Embryonic facial prominence (tissue), 1 donor: Measurements from ENCODE around the gene RSF1.
"Not testable (repeated sequence)": the region's sequence is repeated elsewhere in the genome, so short reads cannot be mapped to it uniquely, and the experiment has no call there.

Experiments used
- DNase-seq: peaks from one replicate; pipeline ENCODE4 v3.0.0-alpha.2; 2016; ENCODE audit errors: extremely low spot score

The RSF1 gene, protein sequence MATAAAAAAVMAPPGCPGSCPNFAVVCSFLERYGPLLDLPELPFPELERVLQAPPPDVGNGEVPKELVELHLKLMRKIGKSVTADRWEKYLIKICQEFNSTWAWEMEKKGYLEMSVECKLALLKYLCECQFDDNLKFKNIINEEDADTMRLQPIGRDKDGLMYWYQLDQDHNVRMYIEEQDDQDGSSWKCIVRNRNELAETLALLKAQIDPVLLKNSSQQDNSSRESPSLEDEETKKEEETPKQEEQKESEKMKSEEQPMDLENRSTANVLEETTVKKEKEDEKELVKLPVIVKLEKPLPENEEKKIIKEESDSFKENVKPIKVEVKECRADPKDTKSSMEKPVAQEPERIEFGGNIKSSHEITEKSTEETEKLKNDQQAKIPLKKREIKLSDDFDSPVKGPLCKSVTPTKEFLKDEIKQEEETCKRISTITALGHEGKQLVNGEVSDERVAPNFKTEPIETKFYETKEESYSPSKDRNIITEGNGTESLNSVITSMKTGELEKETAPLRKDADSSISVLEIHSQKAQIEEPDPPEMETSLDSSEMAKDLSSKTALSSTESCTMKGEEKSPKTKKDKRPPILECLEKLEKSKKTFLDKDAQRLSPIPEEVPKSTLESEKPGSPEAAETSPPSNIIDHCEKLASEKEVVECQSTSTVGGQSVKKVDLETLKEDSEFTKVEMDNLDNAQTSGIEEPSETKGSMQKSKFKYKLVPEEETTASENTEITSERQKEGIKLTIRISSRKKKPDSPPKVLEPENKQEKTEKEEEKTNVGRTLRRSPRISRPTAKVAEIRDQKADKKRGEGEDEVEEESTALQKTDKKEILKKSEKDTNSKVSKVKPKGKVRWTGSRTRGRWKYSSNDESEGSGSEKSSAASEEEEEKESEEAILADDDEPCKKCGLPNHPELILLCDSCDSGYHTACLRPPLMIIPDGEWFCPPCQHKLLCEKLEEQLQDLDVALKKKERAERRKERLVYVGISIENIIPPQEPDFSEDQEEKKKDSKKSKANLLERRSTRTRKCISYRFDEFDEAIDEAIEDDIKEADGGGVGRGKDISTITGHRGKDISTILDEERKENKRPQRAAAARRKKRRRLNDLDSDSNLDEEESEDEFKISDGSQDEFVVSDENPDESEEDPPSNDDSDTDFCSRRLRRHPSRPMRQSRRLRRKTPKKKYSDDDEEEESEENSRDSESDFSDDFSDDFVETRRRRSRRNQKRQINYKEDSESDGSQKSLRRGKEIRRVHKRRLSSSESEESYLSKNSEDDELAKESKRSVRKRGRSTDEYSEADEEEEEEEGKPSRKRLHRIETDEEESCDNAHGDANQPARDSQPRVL (N-terminal part only)

DNA sequence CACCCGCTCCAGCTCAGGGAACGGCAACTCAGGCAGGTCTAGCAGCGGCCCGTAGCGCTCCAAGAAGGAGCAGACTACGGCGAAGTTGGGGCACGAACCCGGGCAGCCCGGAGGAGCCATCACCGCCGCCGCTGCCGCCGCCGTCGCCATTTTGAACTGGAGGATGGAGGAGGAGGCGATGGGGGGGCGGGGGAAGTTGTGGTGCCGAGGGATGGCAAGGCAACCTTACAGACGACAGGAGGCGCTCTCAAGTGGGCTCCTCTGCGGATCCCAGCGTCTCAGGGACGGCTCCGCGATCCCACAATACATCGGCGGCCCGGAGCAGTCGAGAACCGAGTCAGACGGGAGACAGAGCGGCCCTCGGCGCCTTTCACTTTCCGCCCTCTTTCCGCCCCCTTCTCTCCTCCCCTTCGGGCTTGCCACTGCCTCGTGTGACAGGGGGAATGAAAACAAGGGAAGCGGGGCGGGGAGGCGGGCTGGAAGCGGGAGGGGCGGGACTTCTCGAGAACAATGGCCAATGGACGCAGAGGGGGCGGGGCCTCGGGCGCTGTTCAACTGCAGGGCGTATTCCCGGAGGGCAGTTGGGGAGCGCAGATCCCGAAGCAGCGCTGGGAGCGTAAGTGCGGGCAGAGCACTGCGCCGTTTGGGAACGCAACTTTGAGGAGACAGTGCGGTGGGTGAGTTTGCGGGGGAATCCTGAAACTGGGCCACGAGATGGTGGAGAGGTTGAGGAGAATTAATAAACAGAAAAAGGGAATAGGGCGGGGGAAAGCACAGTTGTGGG lies at the start of gene RSF1, which contains the start of gene AAMDC:
Gene RSF1, minus strand, starts transcription at position 158 of the 784 bp plus-strand sequence. Its CDS starts 8 bp downstream, at position 150.
Gene AAMDC, plus strand, starts transcription at position 580 of the 784 bp plus-strand sequence. CDS start 21,353 bp downstream, outside the sequence.
- peak; percentile 99 for DNase-seq

DNA sequence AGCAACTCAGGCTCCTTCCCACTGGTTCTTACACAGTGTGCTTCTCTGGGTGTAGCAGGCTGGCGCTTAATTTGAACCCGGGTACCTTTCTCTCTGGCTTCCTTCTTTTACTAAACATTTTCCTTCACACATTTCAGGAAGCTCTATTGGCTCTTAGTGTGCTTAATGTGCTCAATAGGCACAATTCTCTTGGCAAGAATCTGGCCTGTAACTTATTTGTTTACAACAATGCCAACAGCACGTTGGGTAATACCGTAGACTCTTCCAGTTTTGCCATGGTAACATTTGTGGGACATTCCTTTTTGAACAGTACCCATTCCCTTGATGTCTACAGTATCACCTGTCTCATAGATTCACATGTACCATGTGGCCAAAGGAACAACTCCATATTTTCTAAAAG lies 48.2 kb upstream of the RSF1 start:
- DNase-seq, result no peak

DNA sequence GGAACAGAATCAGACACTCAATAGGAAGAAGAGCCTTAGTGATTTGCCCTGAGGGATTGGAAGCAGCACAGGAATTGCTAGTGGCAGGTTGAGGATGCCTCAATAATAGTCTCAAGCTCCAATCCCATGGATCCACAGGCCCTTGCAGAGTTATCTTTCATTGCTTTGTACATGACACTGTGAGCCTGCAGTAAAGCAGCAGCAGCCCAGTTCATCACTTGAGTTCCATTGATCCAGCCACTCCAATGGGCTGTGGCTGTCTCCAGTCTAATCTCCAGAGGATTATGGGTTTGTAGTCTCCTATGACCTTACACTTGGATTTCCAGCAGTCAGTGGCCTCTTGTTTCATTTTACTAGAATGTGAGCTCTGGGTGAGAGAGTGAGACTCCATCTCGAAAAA lies 45.8 kb upstream of the RSF1 start:
- DNase-seq, result no peak

DNA sequence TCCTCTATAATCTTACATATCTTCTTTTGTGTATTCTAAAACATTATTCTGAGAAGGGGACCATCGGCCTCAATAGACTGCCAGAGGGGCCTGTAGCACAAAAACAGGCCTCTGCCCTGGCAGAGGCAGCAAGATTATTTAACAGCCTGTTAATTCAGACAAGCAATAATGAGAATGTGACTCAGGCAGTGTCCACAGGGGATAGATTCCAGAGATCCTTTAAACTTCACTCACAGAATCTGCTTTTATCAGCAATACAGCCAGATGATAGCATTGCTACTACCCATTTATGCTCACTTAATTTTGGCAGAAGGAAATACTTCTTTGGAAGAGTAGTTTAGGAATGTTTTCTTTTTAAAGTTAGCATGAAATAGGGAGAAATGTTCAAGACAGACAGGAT lies 45.3 kb upstream of the RSF1 start:
- no peak for DNase-seq

DNA sequence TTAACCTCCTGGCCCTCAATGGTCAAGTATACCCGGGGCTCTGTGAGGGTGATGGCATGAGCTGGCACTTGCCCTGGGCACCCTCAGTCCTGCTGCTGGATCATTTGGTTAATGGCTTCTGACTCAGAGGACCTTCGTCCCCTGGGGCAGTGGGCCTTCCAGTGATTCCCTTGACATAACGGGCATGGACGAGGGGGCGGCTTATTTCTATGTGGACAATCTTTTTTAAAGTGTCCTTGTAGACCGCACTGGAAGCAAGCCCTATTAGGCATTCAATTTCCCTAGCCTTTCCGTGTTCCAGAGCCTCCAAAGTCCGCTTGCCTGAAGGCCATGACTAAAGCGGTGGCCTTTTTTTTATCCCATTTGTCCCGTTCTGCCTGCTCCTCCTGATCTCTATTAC lies 40.9 kb upstream of the RSF1 start:
- not testable (repeated sequence) for DNase-seq

DNA sequence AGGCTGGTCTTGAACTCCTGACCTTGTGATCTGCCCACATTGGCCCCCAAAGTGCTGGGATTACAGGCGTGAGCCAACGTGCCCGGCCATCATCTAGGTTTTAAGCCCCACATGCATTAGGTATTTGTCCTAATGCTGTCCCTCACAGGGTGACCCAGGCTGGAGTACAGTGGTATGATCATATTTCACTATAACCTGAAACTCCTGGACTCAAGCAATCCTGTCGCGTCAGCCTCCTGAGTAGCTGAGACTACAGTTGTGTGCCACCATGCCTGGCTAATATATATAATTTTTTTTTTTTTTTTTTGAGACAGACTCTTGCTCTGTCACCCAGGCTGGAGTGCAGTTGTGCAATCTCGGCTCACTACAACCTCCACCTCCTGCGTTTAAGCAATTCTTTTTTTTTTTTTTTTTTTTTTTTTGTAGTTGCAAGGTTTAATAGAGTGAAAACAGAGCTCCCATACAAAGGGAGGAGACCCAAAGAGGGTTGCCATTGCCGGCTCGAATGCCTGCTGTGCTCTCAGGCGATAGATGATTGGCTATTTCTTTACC lies 37.5 kb upstream of the RSF1 start:
- DNase-seq, result not testable (repeated sequence)

DNA sequence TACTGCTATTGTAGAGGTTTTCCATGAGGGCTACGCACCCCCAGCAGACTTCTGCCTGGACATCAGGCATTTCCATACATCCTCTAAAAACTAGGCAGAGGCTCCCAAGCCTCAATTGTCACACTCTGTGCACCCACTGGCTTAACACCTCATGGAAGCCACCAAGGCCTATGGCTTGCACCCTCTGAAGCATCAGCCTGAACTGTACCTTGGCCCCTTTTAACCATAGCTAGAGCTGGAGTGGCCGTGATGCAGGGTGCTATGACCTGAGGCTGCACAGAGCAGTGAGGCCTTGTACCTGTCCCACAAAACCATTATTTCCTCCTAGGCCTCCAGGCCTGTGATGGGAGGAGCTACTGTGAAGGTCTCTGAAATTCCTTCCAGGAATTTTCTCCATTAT lies 34.3 kb upstream of the RSF1 start:
- DNase-seq, result no peak

DNA sequence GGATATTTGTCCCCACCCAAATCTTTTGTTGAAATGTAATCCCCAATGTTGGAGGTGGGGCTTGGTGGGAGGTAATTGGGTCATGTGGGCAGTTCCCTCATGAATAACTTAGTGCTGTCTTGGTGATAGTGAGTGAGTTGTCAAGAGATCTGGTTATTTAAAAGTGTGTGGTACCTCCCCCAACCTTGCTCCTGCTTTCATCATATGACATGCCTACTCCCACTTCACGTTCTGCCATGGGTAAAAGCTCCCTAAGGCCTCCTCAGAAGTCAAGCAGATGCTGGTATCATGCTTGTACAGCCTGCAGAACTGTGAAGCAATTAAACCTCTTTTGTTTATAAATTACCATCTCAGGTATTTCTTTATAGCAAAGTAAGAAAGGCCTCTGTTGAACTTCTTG lies 31.0 kb upstream of the RSF1 start:
- no peak for DNase-seq

DNA sequence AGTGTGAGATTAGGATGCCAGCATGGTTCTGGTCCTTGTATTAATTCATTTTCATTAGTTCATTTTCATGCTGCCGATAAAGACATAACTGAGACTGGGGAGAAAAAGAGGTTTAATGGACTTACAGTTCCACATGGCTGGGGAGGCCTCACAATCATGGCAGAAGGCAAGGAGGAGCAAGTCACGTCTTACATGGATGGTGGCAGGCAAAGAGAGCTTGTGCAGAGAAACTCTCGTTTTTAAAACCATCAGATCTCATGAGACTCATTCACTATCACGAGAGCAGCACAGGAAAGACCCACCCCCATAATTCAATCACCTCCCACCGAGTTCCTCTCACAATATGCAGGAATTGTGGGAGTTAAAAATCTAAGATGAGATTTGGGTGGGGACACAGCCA lies 23.2 kb upstream of the RSF1 start:
- DNase-seq, result not testable (repeated sequence)

DNA sequence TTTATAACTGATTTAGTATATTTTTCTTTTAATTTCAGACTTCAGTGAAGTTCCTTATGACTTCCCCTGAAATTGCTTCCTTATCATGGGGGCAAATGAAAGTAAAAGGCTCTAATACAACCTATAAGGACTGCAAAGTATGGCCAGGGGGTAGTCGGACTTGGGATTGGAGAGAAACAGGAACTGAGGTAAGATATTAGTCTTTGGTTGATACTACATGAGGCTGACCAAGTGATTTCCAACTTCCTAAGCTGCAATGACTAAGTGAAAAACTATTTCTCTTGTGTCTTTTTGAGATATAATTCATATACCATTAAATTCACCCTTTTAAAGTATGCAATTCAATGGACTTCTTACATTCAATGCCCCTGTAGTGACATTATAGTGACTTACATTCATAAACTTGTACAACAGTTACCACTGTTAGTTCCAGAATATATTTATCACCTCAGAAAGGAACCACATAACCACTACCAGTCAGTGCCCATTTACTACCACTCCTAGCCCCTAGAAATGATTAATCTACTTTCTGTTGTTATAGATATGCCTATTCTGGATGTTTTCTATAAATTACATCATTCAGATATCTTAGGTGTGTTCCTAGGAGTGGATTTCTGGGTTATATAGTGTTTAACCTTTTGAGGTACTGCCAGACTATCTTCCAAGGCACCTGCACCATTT lies 22.1 kb upstream of the RSF1 start:
- no peak for DNase-seq

DNA sequence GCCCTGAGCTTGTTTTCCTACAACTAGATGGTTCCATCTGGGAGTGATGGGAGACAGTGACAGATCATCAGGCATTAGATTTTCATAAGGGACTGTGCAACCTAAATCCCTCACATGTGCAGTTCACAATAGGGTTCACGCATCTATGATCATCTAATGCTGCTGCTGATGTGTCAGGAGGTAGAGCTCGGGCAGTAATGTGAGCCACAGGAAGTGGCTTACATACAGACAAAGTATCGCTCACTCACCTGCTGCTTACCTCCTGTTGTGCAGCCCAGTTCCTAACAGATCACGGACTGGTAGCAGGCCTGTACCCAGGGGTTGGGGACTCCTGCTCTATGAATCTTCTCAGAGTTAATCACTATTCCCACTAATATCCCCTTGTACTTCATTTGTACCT lies 12.8 kb upstream of the RSF1 start:
- no peak for DNase-seq

DNA sequence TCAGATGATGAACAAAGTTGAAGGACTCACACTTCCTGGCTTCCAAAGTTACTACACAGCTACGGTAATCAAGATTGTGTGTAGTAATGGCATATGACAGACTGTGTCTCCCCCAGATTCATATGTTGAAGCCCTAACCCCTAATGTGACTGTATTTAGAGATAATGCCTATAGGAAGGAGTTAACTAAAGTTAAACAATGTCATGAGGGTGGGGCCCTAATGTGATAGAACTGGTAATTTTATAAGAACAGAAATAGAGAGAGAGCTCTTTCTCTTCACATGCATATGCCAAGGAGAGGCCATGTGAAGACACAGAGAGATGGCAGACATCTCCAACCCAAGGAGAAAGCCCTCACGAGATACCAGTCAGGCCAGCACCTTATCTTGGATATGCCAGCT lies 8.4 kb upstream of the RSF1 start:
- no peak for DNase-seq

DNA sequence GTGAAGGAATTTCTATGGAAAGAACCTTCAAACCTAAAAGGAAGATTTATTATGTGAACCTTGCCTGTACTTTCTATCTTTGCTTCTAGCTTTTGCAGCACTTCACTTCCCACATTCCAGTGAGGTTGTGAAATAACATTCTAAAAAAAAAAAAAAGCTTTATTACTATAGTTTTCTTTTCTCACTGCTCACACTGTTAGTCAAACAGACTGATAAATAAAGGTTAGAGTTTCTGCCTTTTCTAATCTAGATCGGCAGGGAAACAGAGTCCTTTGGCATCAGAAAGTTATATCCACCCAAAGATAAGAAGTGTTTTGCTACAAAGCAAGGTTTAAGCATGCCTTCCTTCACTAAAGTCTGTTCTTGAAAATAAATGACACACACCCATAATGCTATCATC lies 3.3 kb upstream of the RSF1 start:
- DNase-seq, result no peak

DNA sequence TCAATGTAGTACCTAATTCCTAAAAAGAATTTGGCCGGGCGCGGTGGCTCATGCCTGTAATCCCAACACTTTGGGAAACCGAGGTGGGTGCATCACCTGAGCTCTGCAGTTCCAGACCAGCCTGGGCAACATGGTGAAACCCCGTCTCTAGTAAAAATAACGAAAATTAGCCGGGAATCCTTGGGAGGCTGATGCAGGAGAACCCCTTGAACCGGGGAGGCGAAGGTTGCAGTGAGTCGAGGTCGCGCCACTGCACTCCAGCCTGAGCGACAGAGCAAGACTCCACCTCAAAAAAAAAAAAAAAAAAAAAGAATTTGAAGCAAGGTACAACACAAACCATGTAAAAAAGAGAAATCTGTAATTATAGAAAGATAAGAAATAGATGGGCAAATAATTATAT lies 1.6 kb upstream of the RSF1 start:
- not testable (repeated sequence) for DNase-seq

DNA sequence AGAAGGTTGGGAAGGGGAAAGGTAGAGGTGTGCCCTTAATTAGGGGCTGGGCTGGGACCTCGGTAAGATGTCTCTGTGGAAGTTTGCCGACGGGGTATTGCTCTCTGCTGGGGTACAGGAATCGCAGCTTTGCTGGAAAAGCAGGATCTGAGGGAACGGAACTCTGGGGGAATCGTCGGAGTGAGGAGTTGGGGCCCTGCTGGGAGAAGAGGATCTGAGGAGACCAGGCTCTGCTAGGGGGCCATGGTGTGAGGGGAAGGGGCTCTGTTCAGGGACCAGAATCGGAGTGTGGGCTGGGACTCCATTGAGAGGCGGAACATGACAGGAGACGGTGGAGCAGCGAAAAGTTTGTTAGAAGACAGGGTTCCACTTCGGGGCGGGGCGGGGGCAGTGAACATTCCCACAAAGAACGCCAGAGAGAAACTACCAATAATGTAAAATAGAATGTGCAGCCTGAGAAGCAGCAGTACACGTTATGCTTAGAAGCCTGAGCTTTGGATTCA lies 878 bp upstream of the RSF1 start:
- peak; percentile 11 for DNase-seq

DNA sequence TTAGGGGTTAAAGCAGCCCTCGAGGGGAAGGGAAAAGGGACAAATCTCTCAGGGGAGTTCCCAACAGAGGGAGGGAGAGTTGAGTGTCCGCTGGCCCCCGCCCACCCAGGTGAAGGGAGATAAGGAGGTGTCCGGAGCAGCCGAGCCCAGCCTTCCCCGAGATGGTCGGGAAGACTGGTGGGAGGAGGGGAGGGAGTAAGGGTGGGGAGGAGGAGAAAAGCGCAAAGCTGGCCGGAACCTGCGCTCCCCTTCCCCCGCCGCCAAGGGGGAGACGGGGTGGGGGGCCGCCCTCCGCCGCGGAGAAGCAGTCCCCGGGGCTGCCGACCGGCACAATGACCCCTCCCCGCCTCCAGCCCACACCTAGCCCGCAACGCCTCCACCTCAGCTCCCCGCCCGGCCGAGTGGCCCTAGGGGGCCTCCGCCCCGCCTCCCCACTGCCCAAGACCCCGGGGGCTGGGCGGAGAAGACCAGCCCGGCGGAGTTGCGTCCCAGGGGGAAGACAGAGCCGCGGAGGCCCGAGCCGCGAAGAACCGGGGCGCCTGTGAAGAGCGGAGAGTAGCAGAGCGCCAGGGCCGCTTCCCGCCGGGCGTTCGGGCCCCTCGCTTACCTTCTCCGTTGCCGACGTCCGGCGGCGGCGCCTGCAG lies 479 bp downstream of the RSF1 start:
- peak; percentile 45 for DNase-seq

DNA sequence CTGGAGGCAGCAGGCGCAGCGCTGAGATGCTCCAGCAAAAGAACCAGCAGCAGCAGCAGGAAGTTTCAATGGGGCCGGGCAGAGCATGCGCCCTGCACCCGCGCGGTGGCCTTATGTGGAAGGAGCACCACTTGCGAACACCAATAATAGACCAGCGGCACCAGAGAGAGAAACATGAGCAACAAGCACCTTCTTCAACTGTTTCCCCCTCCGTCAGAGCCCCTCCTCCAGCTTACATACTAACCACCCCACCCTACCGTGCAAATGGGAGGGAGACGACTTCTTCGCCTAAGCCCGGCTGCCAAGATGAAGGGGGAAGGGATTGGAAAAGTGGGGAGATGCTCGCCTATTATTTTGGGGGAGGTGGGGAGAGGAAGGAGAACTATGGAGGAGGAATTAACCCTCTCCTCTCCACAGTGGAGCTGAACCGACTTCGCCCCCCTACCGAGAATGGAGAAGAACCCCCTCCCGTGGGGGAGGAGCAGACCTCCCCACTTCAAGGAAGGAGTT lies 1.1 kb downstream of the RSF1 start:
- DNase-seq, result peak; percentile 75

DNA sequence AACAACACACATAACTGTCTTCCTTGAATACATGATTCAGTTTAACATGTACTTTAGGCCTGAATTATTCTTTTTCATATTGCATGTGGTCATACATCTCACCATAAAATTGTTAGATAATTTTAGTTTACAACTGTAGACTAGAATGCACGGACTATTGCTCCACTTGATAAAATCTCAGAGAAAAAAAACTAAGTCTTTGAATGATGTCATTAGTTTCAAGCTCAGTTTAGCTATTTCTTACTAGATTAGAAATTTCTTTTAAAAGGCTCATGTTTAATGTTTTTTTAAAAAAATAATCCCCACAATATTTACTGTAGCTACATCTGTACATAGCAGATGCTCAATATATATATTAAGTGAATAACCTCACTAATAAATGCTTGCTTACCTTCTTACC lies 5.1 kb downstream of the RSF1 start:
- DNase-seq, result no peak

DNA sequence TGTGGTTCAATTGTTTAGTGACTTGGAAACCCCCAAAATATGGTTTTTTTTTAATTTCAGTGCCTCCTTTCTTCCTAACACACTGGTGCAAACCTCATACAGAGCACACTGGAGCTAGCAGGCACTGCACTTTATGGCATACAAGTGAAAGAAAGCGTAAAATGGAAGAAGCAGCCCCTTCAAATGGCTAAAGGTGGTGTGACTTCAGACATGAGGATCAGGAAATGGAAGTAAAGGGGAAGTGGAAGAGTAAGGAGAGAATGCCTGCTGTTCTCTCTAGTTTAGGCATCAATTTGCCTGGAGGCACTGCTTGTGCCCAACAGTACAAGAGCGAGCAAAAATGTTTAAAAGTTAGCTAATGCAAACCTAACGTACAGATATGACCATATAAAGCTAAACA lies 5.7 kb downstream of the RSF1 start:
- no peak for DNase-seq
